ENCODE results near the gene FGF22. TPM values are rescaled to one million over a fixed set of nuclear protein-coding genes. Genes with fewer than 3 reads are reported as not detected.

Gene FGF22
- total RNA-seq (2022; extraction: Qiagen RNA extraction; ENCODE audit: low read depth): 0.24 to 0.95 TPM (median 0.67 TPM) in 5 replicates

GRCh38 chr19:639253-640160 lies at the start of gene FGF22:
FGF22 (plus strand) TSS chr19:639879; CDS start chr19:639926, 47 bp downstream.

GRCh38 chr19:633068-633785 lies 6.5 kb upstream of the FGF22 start, which contains the start of gene POLRMT:
POLRMT (minus strand) TSS chr19:633537; CDS start chr19:633512, 25 bp downstream.

GRCh38 chr19:662962-663681 lies 23.4 kb downstream of the FGF22 start, which contains the start of gene RNF126:
RNF126 (minus strand) TSS chr19:663214; CDS start chr19:663121, 93 bp downstream.

GRCh38 chr19:676339-677105 lies 36.8 kb downstream of the FGF22 start, which contains the start of gene FSTL3:
FSTL3 (plus strand) TSS chr19:676392; CDS start chr19:676424, 32 bp downstream.

Other genes with a start within 250 kb of the FGF22 start
- 0.15 to 0.61 TPM (median 0.54 TPM) in 5 replicates for gene C2CD4C, start 230.7 kb upstream of the FGF22 start, total RNA-seq (2022; extraction: Qiagen RNA extraction; ENCODE audit: low read depth)
- 0.63 to 1.4 TPM (median 0.97 TPM) in 5 replicates for gene SHC2, start 178.8 kb upstream of the FGF22 start, total RNA-seq (2022; extraction: Qiagen RNA extraction; ENCODE audit: low read depth)
- gene MADCAM1, start 143.4 kb upstream of the FGF22 start, total RNA-seq (2022; extraction: Qiagen RNA extraction; ENCODE audit: low read depth): 0.15 to 0.28 TPM (median 0.19 TPM) in 5 replicates
- 11.8 to 19.1 TPM (median 18.1 TPM) in 5 replicates for gene TPGS1, start 132.4 kb upstream of the FGF22 start, total RNA-seq (2022; extraction: Qiagen RNA extraction; ENCODE audit: low read depth)
- gene CDC34, start 108.1 kb upstream of the FGF22 start, total RNA-seq (2022; extraction: Qiagen RNA extraction; ENCODE audit: low read depth): 59.4 to 109 TPM (median 103 TPM) in 5 replicates
- gene GZMM, start 95.8 kb upstream of the FGF22 start, total RNA-seq (2022; extraction: Qiagen RNA extraction; ENCODE audit: low read depth): 0.23 to 0.66 TPM (median 0.51 TPM) in 4 of 5 replicates, not detected in the other
- gene BSG, start 67.3 kb upstream of the FGF22 start, total RNA-seq (2022; extraction: Qiagen RNA extraction; ENCODE audit: low read depth): 636 to 735 TPM (median 683 TPM) in 5 replicates
- 27.7 to 43.9 TPM (median 40.1 TPM) in 5 replicates for gene HCN2, start 50.0 kb upstream of the FGF22 start, total RNA-seq (2022; extraction: Qiagen RNA extraction; ENCODE audit: low read depth)
- 74.8 to 121 TPM (median 94.7 TPM) in 5 replicates for gene POLRMT, start 6.3 kb upstream of the FGF22 start, total RNA-seq (2022; extraction: Qiagen RNA extraction; ENCODE audit: low read depth)
- 56.8 to 77.8 TPM (median 70.4 TPM) in 5 replicates for gene RNF126, start 23.3 kb downstream of the FGF22 start, total RNA-seq (2022; extraction: Qiagen RNA extraction; ENCODE audit: low read depth)
- gene FSTL3, start 36.5 kb downstream of the FGF22 start, total RNA-seq (2022; extraction: Qiagen RNA extraction; ENCODE audit: low read depth): 122 to 180 TPM (median 158 TPM) in 5 replicates
- 0.16 to 0.19 TPM in 2 of 5 replicates, not detected in the others for gene PRSS57, start 55.6 kb downstream of the FGF22 start, total RNA-seq (2022; extraction: Qiagen RNA extraction; ENCODE audit: low read depth)
- 11.8 to 18.1 TPM (median 13.4 TPM) in 5 replicates for gene PALM, start 69.1 kb downstream of the FGF22 start, total RNA-seq (2022; extraction: Qiagen RNA extraction; ENCODE audit: low read depth)
- gene MISP, start 111.2 kb downstream of the FGF22 start, total RNA-seq (2022; extraction: Qiagen RNA extraction; ENCODE audit: low read depth): 71.8 to 97.6 TPM (median 91.6 TPM) in 5 replicates
- 218 to 248 TPM (median 225 TPM) in 5 replicates for gene PTBP1, start 157.6 kb downstream of the FGF22 start, total RNA-seq (2022; extraction: Qiagen RNA extraction; ENCODE audit: low read depth)
- gene PLPPR3, start 182.1 kb downstream of the FGF22 start, total RNA-seq (2022; extraction: Qiagen RNA extraction; ENCODE audit: low read depth): 2.8 to 5.5 TPM (median 4.3 TPM) in 5 replicates
- 0.14 to 0.53 TPM (median 0.28 TPM) in 4 of 5 replicates, not detected in the other for gene AZU1, start 188.0 kb downstream of the FGF22 start, total RNA-seq (2022; extraction: Qiagen RNA extraction; ENCODE audit: low read depth)
- 0.26 to 0.50 TPM (median 0.34 TPM) in 4 of 5 replicates, not detected in the other for gene PRTN3, start 201.1 kb downstream of the FGF22 start, total RNA-seq (2022; extraction: Qiagen RNA extraction; ENCODE audit: low read depth)
- gene ELANE, start 212.4 kb downstream of the FGF22 start, total RNA-seq (2022; extraction: Qiagen RNA extraction; ENCODE audit: low read depth): 0.09 TPM in 1 of 5 replicates, not detected in the others
- gene CFD, start 219.8 kb downstream of the FGF22 start, total RNA-seq (2022; extraction: Qiagen RNA extraction; ENCODE audit: low read depth): 9.2 to 23.6 TPM (median 21.2 TPM) in 5 replicates